Osteoblast (primary cell): ENCODE results near the gene GALNT10. TPM values are rescaled to one million over a fixed set of nuclear protein-coding genes. Genes with fewer than 3 reads are reported as not detected.
A peak's percentile ranks its signal among the peaks of the same experiment; 100 is the strongest.

Experiments used
- DNase-seq: peaks from one replicate; pipeline ENCODE4 v3.0.0; 2011; ENCODE audit warnings: low spot score, mixed read lengths; ENCODE audit not compliant: insufficient read length; ENCODE audit errors: missing footprints
- H2AFZ ChIP-seq: 2 replicates; pipeline ENCODE4 v1.6.0; 2011; ENCODE audit warnings: mild to moderate bottlenecking, low read length
- H3K27ac ChIP-seq: 2 replicates; pipeline ENCODE4 v1.5.1; 2011; ENCODE audit warnings: mild to moderate bottlenecking, low read depth, low read length, moderate library complexity
- H3K27me3 ChIP-seq: 2 replicates; pipeline ENCODE4 v1.6.0; 2012; ENCODE audit warnings: mild to moderate bottlenecking, control low read depth, inconsistent platforms, low read length, moderate library complexity; ENCODE audit not compliant: insufficient read depth
- H3K36me3 ChIP-seq: 2 replicates; pipeline ENCODE4 v1.5.1; 2011; ENCODE audit warnings: mild to moderate bottlenecking, low read length, control low read depth, moderate library complexity; ENCODE audit not compliant: insufficient read depth
- H3K4me1 ChIP-seq: 2 replicates; pipeline ENCODE4 v1.5.1; 2011; ENCODE audit warnings: mild to moderate bottlenecking, low read length, control low read depth, moderate library complexity; ENCODE audit not compliant: insufficient read depth
- H3K4me2 ChIP-seq: 2 replicates; pipeline ENCODE4 v1.6.0; 2011; ENCODE audit warnings: mild to moderate bottlenecking, low read length; ENCODE audit not compliant: insufficient read depth
- H3K4me3 ChIP-seq: fragments of 200-600 bp; sonication (generic); 3 replicates; pipeline ENCODE4 v1.5.1; 2012; ENCODE audit warnings: mild to moderate bottlenecking, low read length, inconsistent platforms; ENCODE audit not compliant: insufficient read depth
- H3K79me2 ChIP-seq: 2 replicates; pipeline ENCODE4 v1.6.0; 2012; ENCODE audit warnings: mild to moderate bottlenecking, low read length, control low read depth, inconsistent platforms; ENCODE audit not compliant: insufficient read depth
- H3K9me3 ChIP-seq: 2 replicates; pipeline ENCODE4 v1.5.1; 2011; ENCODE audit warnings: low read depth, low read length, control low read depth
- H4K20me1 ChIP-seq: 2 replicates; pipeline ENCODE4 v1.6.0; 2012; ENCODE audit warnings: mild to moderate bottlenecking, low read length, control low read depth; ENCODE audit not compliant: insufficient read depth
- total RNA-seq: library from RNA; depleted of rRNA; stranded (reverse); fragments of >200 nt; gene quantifications from 2 replicates; pipeline ENCODE4 v1.2.3, GENCODE V29; 2012
- TF ChIP-seq, protein P1 (sequence below): IDR thresholded peaks from 2 replicates; pipeline ENCODE4 v1.5.1; 2011; ENCODE audit warnings: mild to moderate bottlenecking, low read depth, low read length, moderate library complexity; ENCODE audit errors: extremely low read depth

GALNT10 gene
- total RNA-seq, 1 donor, result 62.2 TPM

DNA sequence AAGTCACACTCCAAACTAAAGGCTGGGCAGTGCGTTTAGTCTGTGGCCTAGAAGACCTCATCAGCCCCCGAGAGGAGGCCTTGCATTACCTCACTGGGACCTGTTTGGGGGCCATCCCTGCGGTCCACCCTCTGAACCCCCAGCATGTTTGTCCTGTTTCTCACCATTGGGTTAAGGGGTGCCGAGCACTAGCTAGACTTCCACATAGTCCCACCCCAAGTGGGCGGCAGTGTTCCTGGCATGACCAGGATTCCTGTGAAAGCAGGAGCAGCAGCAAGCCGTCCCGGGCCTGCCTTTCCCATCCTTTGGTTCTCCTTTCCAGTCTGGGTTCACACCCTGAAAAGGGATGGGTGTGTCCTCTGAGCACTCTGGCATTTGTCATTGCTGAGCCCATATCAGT is 228.7 kb downstream of the GALNT10 start:
- H3K9me3 ChIP-seq, result no peaks in the 10 kb centered on the region
- no peak overlapping the region for H3K4me2 ChIP-seq
- H3K79me2 ChIP-seq, result no peaks in the 10 kb centered on the region
- TF ChIP-seq, protein P1, sequence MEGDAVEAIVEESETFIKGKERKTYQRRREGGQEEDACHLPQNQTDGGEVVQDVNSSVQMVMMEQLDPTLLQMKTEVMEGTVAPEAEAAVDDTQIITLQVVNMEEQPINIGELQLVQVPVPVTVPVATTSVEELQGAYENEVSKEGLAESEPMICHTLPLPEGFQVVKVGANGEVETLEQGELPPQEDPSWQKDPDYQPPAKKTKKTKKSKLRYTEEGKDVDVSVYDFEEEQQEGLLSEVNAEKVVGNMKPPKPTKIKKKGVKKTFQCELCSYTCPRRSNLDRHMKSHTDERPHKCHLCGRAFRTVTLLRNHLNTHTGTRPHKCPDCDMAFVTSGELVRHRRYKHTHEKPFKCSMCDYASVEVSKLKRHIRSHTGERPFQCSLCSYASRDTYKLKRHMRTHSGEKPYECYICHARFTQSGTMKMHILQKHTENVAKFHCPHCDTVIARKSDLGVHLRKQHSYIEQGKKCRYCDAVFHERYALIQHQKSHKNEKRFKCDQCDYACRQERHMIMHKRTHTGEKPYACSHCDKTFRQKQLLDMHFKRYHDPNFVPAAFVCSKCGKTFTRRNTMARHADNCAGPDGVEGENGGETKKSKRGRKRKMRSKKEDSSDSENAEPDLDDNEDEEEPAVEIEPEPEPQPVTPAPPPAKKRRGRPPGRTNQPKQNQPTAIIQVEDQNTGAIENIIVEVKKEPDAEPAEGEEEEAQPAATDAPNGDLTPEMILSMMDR, result no peak
- H3K27ac ChIP-seq, result no peak overlapping the region
- H2AFZ ChIP-seq, result no peak overlapping the region
- H3K4me1 ChIP-seq, result no peaks in the 10 kb centered on the region
- peaks cover 33% of the 10 kb centered on the region for H3K36me3 ChIP-seq
- DNase-seq, result no peak
- H4K20me1 ChIP-seq, result peaks cover 2% of the 10 kb centered on the region
- no peak overlapping the region for H3K4me3 ChIP-seq
- no peaks in the 10 kb centered on the region for H3K27me3 ChIP-seq

DNA sequence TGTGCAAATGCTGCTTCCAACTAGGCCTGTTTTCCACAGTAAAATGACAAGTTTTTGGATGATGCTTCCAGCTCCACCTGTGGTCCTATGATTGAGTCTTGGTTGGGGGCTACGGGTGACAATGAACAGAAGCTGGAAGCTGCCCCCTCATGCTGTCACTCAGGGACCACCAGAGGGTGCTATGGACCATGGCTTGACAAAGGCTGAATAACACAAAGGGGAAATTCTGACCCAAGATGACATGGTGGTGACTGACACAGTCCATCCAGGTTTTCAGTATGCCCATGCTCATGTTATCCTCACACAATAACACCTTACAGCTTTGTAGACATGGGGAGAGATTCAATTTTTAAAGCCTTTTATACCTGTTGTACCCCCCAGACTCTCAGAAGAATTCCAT is 231.3 kb downstream of the GALNT10 start:
- no peaks in the 10 kb centered on the region for H3K4me1 ChIP-seq
- no peak for DNase-seq
- no peak overlapping the region for H3K4me3 ChIP-seq
- H3K9me3 ChIP-seq, result no peaks in the 10 kb centered on the region
- H3K27ac ChIP-seq, result no peak overlapping the region
- TF ChIP-seq, protein P1, result peak; percentile 52
- no peak overlapping the region for H3K4me2 ChIP-seq
- H3K36me3 ChIP-seq, result peaks cover 28% of the 10 kb centered on the region
- H2AFZ ChIP-seq, result no peak overlapping the region
- no peaks in the 10 kb centered on the region for H3K27me3 ChIP-seq
- H3K79me2 ChIP-seq, result no peaks in the 10 kb centered on the region
- peaks cover 2% of the 10 kb centered on the region for H4K20me1 ChIP-seq

DNA sequence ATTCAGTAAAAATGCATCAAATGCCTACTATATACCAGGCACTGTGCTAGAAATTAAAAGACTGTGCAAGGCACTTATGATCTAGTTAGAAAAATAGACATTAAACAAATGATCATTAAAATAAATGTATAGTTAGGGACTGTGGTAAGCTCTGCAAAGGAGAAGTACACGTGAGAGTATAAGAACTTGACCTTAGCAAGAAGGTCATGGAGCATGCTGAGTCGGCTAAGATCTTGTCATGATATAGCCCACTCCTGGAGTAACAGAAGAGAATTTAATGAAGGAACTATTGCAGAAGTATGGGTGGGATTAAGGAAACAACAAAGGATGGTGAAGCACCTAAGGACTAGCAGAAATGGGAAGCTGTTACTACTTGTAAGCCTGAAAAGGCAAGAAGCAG is 231.8 kb downstream of the GALNT10 start:
- Histone ChIP-seq H2AFZ (no peak overlapping the region), H3K4me1 (no peaks in the 10 kb centered on the region), H3K4me3 (no peak overlapping the region), H3K4me2 (no peak overlapping the region), H3K27me3 (no peaks in the 10 kb centered on the region), H3K9me3 (no peaks in the 10 kb centered on the region), H3K36me3 (peaks cover 23% of the 10 kb centered on the region), H4K20me1 (peaks cover 2% of the 10 kb centered on the region), H3K79me2 (no peaks in the 10 kb centered on the region), H3K27ac (no peak overlapping the region)
- TF ChIP-seq, protein P1, result no peak
- no peak for DNase-seq

DNA sequence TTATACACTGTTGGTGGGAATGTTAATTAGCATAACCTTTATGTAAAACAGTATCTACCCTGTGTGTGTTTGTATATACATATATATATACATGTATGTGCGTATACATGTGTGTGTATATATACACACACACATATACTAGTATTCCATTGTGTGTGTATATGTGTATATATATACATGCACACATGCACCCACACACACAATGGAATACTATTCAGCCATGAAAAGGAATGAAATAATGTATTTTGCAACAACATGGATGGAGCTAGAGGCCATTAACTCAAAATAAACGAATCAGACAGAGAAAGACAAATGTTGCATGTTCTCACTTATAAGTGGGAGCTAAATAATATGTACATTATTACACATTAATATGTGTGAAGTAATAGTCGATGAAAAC is 237.7 kb downstream of the GALNT10 start:
- no peak for DNase-seq
- Histone ChIP-seq H3K27me3 (no peaks in the 10 kb centered on the region), H3K27ac (no peak overlapping the region), H3K79me2 (no peaks in the 10 kb centered on the region), H4K20me1 (no peaks in the 10 kb centered on the region), H3K9me3 (no peaks in the 10 kb centered on the region), H3K36me3 (no peaks in the 10 kb centered on the region), H3K4me1 (no peaks in the 10 kb centered on the region), H3K4me3 (no peak overlapping the region), H2AFZ (no peak overlapping the region), H3K4me2 (no peak overlapping the region)
- TF ChIP-seq, protein P1, result no peak
